ENCODE results near the gene ASIC2.

- no peak for TF ChIP-seq GATA2 (IDR thresholded peaks at IDR 0.05; ENCODE audit: low read depth, low read length)
- no peak for TF ChIP-seq GATA3 (IDR thresholded peaks at IDR 0.05; ENCODE audit: low read depth, low read length)
Observed at GRCh38 chr17:33229028-33229427, 64.1 kb downstream of the ASIC2 start.

All from SH-SY5Y (cell line).